DOHH2 (cell line): Measurements from ENCODE around the gene RASL12.

Experiments used
- EZH2phosphoT487 ChIP-seq: fragments of 200-600 bp; sonication (generic); IDR thresholded peaks from 2 replicates; pipeline ENCODE4 v1.6.1; 2017; ENCODE audit warnings: borderline replicate concordance, mild to moderate bottlenecking, antibody characterized with exemption, low read length, moderate library complexity, mixed read lengths
- TF ChIP-seq, protein P1 (sequence below): fragments of 200-600 bp; sonication (generic); IDR thresholded peaks from one replicate; pipeline ENCODE4 v1.5.1; 2014; ENCODE audit warnings: antibody characterized with exemption, mild to moderate bottlenecking, low read depth, low read length; ENCODE audit not compliant: poor library complexity, severe bottlenecking

DNA sequence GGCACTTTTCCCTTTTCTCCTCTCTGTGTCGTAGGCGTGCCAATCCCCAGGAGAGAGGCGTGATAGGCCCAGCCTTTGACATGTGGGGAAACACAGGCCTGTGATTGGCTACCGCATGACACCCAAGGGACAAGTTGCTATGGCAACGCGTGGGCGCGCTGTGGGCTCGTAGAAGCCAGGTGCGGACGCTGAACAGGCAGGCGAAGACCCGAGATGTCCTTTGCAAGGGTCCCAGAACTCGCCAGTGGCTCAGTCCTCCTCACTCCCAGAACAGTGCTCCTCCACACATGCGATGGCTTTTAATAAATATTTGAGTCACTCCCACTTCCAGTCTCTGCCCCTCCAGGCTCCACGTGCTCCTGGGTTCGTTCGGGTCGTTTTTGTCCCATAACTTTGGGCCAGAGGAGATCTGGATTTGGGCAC lies 18.4 kb downstream of the RASL12 start:
- TF ChIP-seq, protein P1, sequence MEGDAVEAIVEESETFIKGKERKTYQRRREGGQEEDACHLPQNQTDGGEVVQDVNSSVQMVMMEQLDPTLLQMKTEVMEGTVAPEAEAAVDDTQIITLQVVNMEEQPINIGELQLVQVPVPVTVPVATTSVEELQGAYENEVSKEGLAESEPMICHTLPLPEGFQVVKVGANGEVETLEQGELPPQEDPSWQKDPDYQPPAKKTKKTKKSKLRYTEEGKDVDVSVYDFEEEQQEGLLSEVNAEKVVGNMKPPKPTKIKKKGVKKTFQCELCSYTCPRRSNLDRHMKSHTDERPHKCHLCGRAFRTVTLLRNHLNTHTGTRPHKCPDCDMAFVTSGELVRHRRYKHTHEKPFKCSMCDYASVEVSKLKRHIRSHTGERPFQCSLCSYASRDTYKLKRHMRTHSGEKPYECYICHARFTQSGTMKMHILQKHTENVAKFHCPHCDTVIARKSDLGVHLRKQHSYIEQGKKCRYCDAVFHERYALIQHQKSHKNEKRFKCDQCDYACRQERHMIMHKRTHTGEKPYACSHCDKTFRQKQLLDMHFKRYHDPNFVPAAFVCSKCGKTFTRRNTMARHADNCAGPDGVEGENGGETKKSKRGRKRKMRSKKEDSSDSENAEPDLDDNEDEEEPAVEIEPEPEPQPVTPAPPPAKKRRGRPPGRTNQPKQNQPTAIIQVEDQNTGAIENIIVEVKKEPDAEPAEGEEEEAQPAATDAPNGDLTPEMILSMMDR: no peak
- no peak for TF ChIP-seq EZH2phosphoT487
